HL-60 (cell line): ENCODE results near the gene DBI.

ENCODE experiments used
- DNase-seq, 2 experiments: peaks; one replicate each; pipeline ENCODE4 v3.0.0-alpha.2; 2010 to 2020; ENCODE audit warnings: low read depth in 1 of 2, low spot score in 1 of 2
- H3K27ac ChIP-seq: fragments of 250-450 bp; sonication (Bioruptor Pico); replicated peaks from 2 replicates; pipeline ENCODE4 v1.5.1; 2020; ENCODE audit warnings: mild to moderate bottlenecking, moderate library complexity
- H3K27me3 ChIP-seq: fragments of 250-450 bp; sonication (Bioruptor Pico); 2 replicates; pipeline ENCODE4 v1.5.1; 2021; ENCODE audit warnings: mild to moderate bottlenecking, moderate library complexity; ENCODE audit not compliant: insufficient read depth, poor library complexity, severe bottlenecking
- H3K4me3 ChIP-seq: replicated peaks from 2 replicates; pipeline ENCODE4 v1.5.1; 2011; ENCODE audit warnings: mild to moderate bottlenecking, control low read depth, low read length; ENCODE audit not compliant: insufficient read depth
- CTCF ChIP-seq: IDR thresholded peaks from one replicate; pipeline ENCODE4 v1.5.1; 2011; ENCODE audit warnings: low read length, control low read depth, inconsistent platforms; ENCODE audit not compliant: insufficient read depth
- GABPA ChIP-seq: IDR thresholded peaks from 2 replicates; pipeline ENCODE4 v1.6.1; 2012; ENCODE audit warnings: low read depth
- POLR2AphosphoS5 ChIP-seq: IDR thresholded peaks from 2 replicates; pipeline ENCODE4 v1.6.1; 2012; ENCODE audit warnings: low read depth
- REST ChIP-seq: IDR thresholded peaks from 2 replicates; pipeline ENCODE4 v1.6.1; 2012; ENCODE audit warnings: low read depth; ENCODE audit not compliant: insufficient replicate concordance
- SPI1 ChIP-seq: IDR thresholded peaks from 2 replicates; pipeline ENCODE4 v1.6.1; 2012; ENCODE audit warnings: low read depth, mild to moderate bottlenecking, borderline replicate concordance

DBI gene

GRCh38 chr2:119332953-119333352 is 33.8 kb upstream of the DBI start:
- Histone ChIP-seq H3K27ac (no peak overlapping the region), H3K27me3 (no peaks in the 10 kb centered on the region), H3K4me3 (no peak overlapping the region)
- no peak for DNase-seq
- no peak for TF ChIP-seq REST
- TF ChIP-seq GABPA: no peak
- no peak for TF ChIP-seq SPI1
- TF ChIP-seq CTCF: no peak
- TF ChIP-seq POLR2AphosphoS5: no peak

GRCh38 chr2:119333360-119333759 is 33.4 kb upstream of the DBI start:
- no peaks in the 10 kb centered on the region for H3K27me3 ChIP-seq
- no peak overlapping the region for H3K4me3 ChIP-seq
- H3K27ac ChIP-seq: no peak overlapping the region
- TF ChIP-seq GABPA: no peak
- TF ChIP-seq POLR2AphosphoS5: no peak
- no peak for TF ChIP-seq CTCF
- no peak for TF ChIP-seq SPI1
- TF ChIP-seq REST: no peak
- DNase-seq: peak in 1 of 2 experiments; percentile 20

GRCh38 chr2:119333833-119334232 is 32.9 kb upstream of the DBI start:
- no peak for TF ChIP-seq CTCF
- no peak for TF ChIP-seq GABPA
- TF ChIP-seq POLR2AphosphoS5: no peak
- no peak for TF ChIP-seq SPI1
- TF ChIP-seq REST: no peak
- Histone ChIP-seq H3K27me3 (no peaks in the 10 kb centered on the region), H3K27ac (no peak overlapping the region), H3K4me3 (no peak overlapping the region)
- DNase-seq: no peak
